OCI-LY7 (cell line): ENCODE data around the gene ARL3. TPM values are rescaled to one million over a fixed set of nuclear protein-coding genes. Genes with fewer than 3 reads are reported as not detected.

Experiments
- BruUV-seq: library from RNA; stranded (reverse); fragments of 400-500 nt; replicated peaks from 2 replicates; lab custom pipeline; 2021; lab: Mats Ljungman, UMichigan
- CTCF ChIA-PET: fragments of 300-600 bp; sonication (Branson Sonifier 250); formaldehyde crosslinking; loops from one replicate; lab custom pipeline; 2022; ENCODE audit warnings: antibody characterized with exemption; ENCODE audit not compliant: unreplicated experiment; lab: Charles Lee
- POLR2A ChIA-PET: fragments of 300-600 bp; sonication (Branson Sonifier 250); formaldehyde crosslinking; loops from one replicate; lab custom pipeline; 2022; ENCODE audit warnings: antibody characterized with exemption; lab: Charles Lee
- DNase-seq: peaks from one replicate; pipeline ENCODE4 v3.0.0-alpha.2; 2015; ENCODE audit warnings: low spot score
- H2AFZ ChIP-seq: fragments of 200-600 bp; sonication (generic), shearing (Covaris generic); 2 replicates; pipeline ENCODE4 v1.6.1; 2014; ENCODE audit warnings: mild to moderate bottlenecking, antibody characterized with exemption, low read length, moderate library complexity
- H3K27ac ChIP-seq: fragments of 200-600 bp; sonication (generic); 2 replicates; pipeline ENCODE4 v1.5.1; 2014; ENCODE audit warnings: mixed run types, low read depth, mild to moderate bottlenecking, moderate library complexity, low read length, inconsistent platforms; ENCODE audit not compliant: poor library complexity, severe bottlenecking
- H3K36me3 ChIP-seq: fragments of 200-600 bp; sonication (generic); 2 replicates; pipeline ENCODE4 v1.6.1; 2014; ENCODE audit warnings: mild to moderate bottlenecking, antibody characterized with exemption, low read length, moderate library complexity, mixed read lengths; ENCODE audit not compliant: insufficient read depth
- H3K4me1 ChIP-seq: fragments of 200-600 bp; sonication (generic); 2 replicates; pipeline ENCODE4 v1.5.1; 2014; ENCODE audit warnings: mild to moderate bottlenecking, low read length; ENCODE audit not compliant: insufficient read depth, poor library complexity, severe bottlenecking
- H3K4me2 ChIP-seq: fragments of 200-600 bp; sonication (generic); 2 replicates; pipeline ENCODE4 v1.6.1; 2014; ENCODE audit warnings: mild to moderate bottlenecking, low read length
- H3K4me3 ChIP-seq: fragments of 200-600 bp; sonication (generic); 2 replicates; pipeline ENCODE4 v1.5.1; 2014; ENCODE audit warnings: mild to moderate bottlenecking, low read depth, low read length; ENCODE audit not compliant: poor library complexity, severe bottlenecking
- H3K79me2 ChIP-seq: fragments of 200-600 bp; sonication (generic); 2 replicates; pipeline ENCODE4 v1.6.1; 2016; ENCODE audit warnings: low read depth, mild to moderate bottlenecking, low read length, moderate library complexity, mixed read lengths; ENCODE audit not compliant: insufficient read depth
- H3K9me2 ChIP-seq: fragments of 200-600 bp; sonication (generic); 2 replicates; pipeline ENCODE4 v1.6.1; 2016; ENCODE audit warnings: mild to moderate bottlenecking, low read length, mixed read lengths; ENCODE audit not compliant: insufficient read depth
- H3K9me3 ChIP-seq: fragments of 200-600 bp; sonication (generic); 2 replicates; pipeline ENCODE4 v1.6.1; 2014; ENCODE audit warnings: mild to moderate bottlenecking, mixed run types, low read length, mixed read lengths
- H4K20me1 ChIP-seq: fragments of 200-600 bp; sonication (generic); 2 replicates; pipeline ENCODE4 v1.6.1; 2014; ENCODE audit warnings: mild to moderate bottlenecking, antibody characterized with exemption, low read length, moderate library complexity, mixed read lengths; ENCODE audit not compliant: insufficient read depth
- CTCF ChIP-seq: fragments of 200-600 bp; sonication (generic); conservative IDR thresholded peaks from 2 replicates; pipeline ENCODE4 v1.5.1; 2014; ENCODE audit warnings: mild to moderate bottlenecking, antibody characterized with exemption, low read length, moderate library complexity, mixed read lengths
- EZH2phosphoT487 ChIP-seq: fragments of 200-600 bp; sonication (generic); IDR thresholded peaks from 2 replicates; pipeline ENCODE4 v1.6.1; 2018; ENCODE audit warnings: low read depth, borderline replicate concordance, mild to moderate bottlenecking, mixed run types, antibody characterized with exemption, low read length, moderate library complexity, mixed read lengths
- intact Hi-C: fragments of 100-400 bp; cut with micrococcal nuclease; formaldehyde crosslinking; loops from one replicate; pipeline ENCODE4 v1.10.0; 2022; ENCODE audit not compliant: unreplicated experiment
- total RNA-seq, 2 experiments: library from RNA; depleted of rRNA in 1 of 2; stranded (reverse); fragments of >200 nt in 1 of 2; shearing (Covaris generic) in 1 of 2; gene quantifications; 2 replicates each; pipeline ENCODE4 v1.2.3, GENCODE V29; 2014 to 2022

ARL3 gene
- total RNA-seq, 2 experiments from 2014 or later = 7.3 to 11.7 TPM

GRCh38 chr10:102649797-102650654 lies 64.2 kb downstream of the ARL3 start:
- H3K36me3 ChIP-seq = peaks cover 65% of the 10 kb centered on the region
- BruUV-seq = no TSS peak
- peak overlapping the region; percentile 84 for H3K4me3 ChIP-seq
- peaks cover 96% of the 10 kb centered on the region for H3K79me2 ChIP-seq
- no peaks in the 10 kb centered on the region for H3K9me2 ChIP-seq
- ChIA-PET POLR2A (interaction anchor here (0.6 to 2.7 kb wide), 8 partner anchors 11 to 440 kb away, joined by 3 to 17 read pairs (median 4); partner anchors contain the start of genes ARL3 and SFXN2), CTCF (interaction anchor here (0.5 to 2.1 kb wide), 2 partner anchors 8 to 11 kb away, joined by 3 to 7 read pairs; no protein-coding TSS in a partner anchor)
- DNase-seq = peak; percentile 53
- 0 out of 2 replicates have a peak, but pooled peaks cover 4% of the 10 kb centered on the region for H4K20me1 ChIP-seq
- H3K4me1 ChIP-seq = peaks cover 73% of the 10 kb centered on the region
- intact Hi-C loops = loop anchor here (5.0 to 10.0 kb wide), 4 partner anchors 198 to 955 kb away; partner anchors contain the start of genes C10orf95, FBXW4, NT5C2 and PPRC1
- H3K4me2 ChIP-seq = peak overlapping the region; percentile 82
- TF ChIP-seq CTCF = no peak
- TF ChIP-seq EZH2phosphoT487 = no peak
- H3K9me3 ChIP-seq = no peaks in the 10 kb centered on the region
- no peak overlapping the region for H2AFZ ChIP-seq
- peak overlapping the region; percentile 95 for H3K27ac ChIP-seq

DNA sequence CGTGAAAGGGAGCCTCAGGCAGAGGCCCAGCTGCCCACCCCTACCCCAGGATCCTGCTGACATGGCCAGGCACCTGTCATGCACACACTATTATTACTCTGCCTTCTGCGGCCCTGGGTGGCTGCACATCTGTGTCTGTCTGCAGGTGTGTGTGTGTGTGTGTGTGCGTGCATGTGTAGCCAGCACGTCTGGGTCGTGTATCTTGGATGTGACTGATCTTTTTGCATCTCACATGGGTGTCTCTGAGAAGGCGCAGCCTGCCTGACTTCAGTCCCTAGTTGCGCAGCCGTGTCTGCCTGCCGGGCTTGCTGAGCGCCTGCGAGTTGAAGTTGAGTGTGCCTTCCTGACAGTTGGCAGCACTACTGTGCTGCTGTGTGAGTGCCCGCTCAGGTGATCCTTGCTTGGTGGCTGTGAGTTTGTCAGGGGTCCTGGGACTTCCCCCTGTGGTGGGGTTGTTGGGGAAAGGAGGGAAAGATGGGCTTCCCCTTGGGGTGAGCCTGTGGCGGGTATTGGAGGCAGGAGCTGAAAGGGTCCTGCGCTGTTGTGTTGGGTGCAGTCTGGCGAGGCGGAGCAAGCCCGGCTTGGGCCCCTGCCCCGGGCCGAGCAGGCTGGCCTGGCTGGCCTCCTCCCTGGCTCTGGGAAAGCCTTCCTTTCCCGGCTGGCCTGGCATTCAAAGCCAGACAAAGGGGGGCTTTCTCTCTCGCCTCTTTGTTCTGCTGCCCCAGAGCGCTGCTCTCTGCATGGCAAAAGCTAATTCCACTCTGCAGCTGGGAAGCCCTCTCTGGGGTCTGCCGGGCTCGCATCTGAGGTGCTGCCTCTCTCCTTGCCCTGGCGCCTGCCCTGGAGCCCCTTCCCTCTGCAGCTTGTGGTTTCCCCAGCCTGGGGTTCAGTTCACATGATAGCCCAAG lies 65.1 kb downstream of the ARL3 start:
- no peaks in the 10 kb centered on the region for H3K9me3 ChIP-seq
- H3K9me2 ChIP-seq = no peaks in the 10 kb centered on the region
- TF ChIP-seq EZH2phosphoT487 = no peak
- TF ChIP-seq CTCF = no peak
- no TSS peak for BruUV-seq
- peaks cover 73% of the 10 kb centered on the region for H3K4me1 ChIP-seq
- no peak overlapping the region for H2AFZ ChIP-seq
- ChIA-PET POLR2A (interaction anchor here (0.6 to 2.7 kb wide), 7 partner anchors 12 to 121 kb away, joined by 3 to 17 read pairs (median 5); partner anchors contain the start of genes ARL3 and SFXN2), CTCF (interaction anchor here (2.1 kb wide), 1 partner anchor 12 kb away, joined by 7 read pairs; no protein-coding TSS in a partner anchor)
- 0 out of 2 replicates have a peak, but pooled peaks cover 4% of the 10 kb centered on the region for H4K20me1 ChIP-seq
- peaks cover 57% of the 10 kb centered on the region for H3K36me3 ChIP-seq
- H3K4me2 ChIP-seq = peak overlapping the region; percentile 82
- intact Hi-C loops = loop anchor here (5.0 to 10.0 kb wide), 4 partner anchors 197 to 954 kb away; partner anchors contain the start of genes C10orf95, FBXW4, NT5C2 and PPRC1
- H3K79me2 ChIP-seq = peaks cover 92% of the 10 kb centered on the region
- H3K27ac ChIP-seq = peak overlapping the region; percentile 95
- peak overlapping the region; percentile 84 for H3K4me3 ChIP-seq
- DNase-seq = peak; percentile 88
